Measurements from ENCODE around the gene OR5D13. TPM values are rescaled to one million over a fixed set of nuclear protein-coding genes. Genes with fewer than 3 reads are reported as not detected.

OR5D13 gene
- total and polyA plus RNA-seq, 10 of the 15 experiments (the other 5 are each of a cell fraction or from before 2014, with no cell fraction given) = not detected

DNA sequence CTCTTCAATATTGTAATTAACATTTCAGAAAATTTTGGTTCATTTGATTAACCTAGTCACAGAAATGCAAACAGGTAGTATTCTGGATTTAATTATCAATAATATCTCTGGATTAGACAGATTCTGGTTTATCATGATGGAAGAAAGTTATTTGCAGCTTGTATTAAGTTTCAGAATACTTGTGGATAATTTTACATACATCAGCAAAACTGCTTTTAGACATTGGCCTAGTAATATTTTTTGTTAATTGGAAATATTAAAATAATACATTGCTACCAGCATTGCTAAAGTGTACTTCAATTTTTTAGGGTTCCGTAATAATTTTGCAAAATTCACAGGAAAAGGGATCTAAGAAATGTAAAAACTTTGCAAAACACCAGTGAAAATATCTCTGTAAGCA is 18.4 kb downstream of the OR5D13 start:
- Histone ChIP-seq H4K20me1 (ENCODE audit: control insufficient read depth, insufficient read depth) (no peaks in the 10 kb centered on the region), H3K9me3 (replicated peaks; ENCODE audit: control insufficient read depth, insufficient read depth, low read length) (no peaks in the 10 kb centered on the region), H3K27me3 (replicated peaks in 1 of 2; ENCODE audit: control insufficient read depth in 2 of 2, insufficient read depth in 2 of 2, low read length in 1 of 2) (no peaks in the 10 kb centered on the region), H3K27ac (ENCODE audit: control insufficient read depth, insufficient read depth) (no peak overlapping the region), H3K4me3 (no peak overlapping the region), H3K4me2 (ENCODE audit: control insufficient read depth, insufficient read depth) (no peak overlapping the region), H3K79me2 (ENCODE audit: control insufficient read depth, insufficient read depth, low read length) (no peaks in the 10 kb centered on the region), H3K36me3 (ENCODE audit: control insufficient read depth in 2 of 2, insufficient read depth in 2 of 2, low read length in 1 of 2) (no peaks in the 10 kb centered on the region), H2AFZ (ENCODE audit: control insufficient read depth, low read depth, low read length) (no peak overlapping the region), H3K4me1 (ENCODE audit: control insufficient read depth, insufficient read depth, low read length) (no peaks in the 10 kb centered on the region), H3K9ac (ENCODE audit: control insufficient read depth, insufficient read depth, low read length) (no peak overlapping the region)
- intact Hi-C loops (cut with micrococcal nuclease; ENCODE audit: unreplicated experiment) (no loop called here), in situ Hi-C loops (cut with MboI) (no loop called here)
- ChIA-PET RAD21 (ENCODE audit: unreplicated experiment) (no interaction called here), POLR2A (no interaction called here), SMC1A (ENCODE audit: uncharacterized antibody, unreplicated experiment) (no interaction called here), CTCF (no interaction called here)
- FAIRE-seq (no peak), DNase-seq (ENCODE audit: low read depth, low spot score) (no peak), ATAC-seq (no peak)
- no peak for TF ChIP-seq TCF3 (IDR thresholded peaks at IDR 0.05; ENCODE audit: borderline replicate concordance, insufficient read depth, low read depth, low read length)
- no peak for TF ChIP-seq NFYA (IDR thresholded peaks at IDR 0.05; ENCODE audit: borderline replicate concordance, low read depth, low read length)
- no peak for TF ChIP-seq SIN3A (IDR thresholded peaks at IDR 0.05; ENCODE audit: low read depth, low read length)
- TF ChIP-seq ZBTB4 (CRISPR knock-in tag; IDR thresholded peaks at IDR 0.05) = no peak
- no peak for TF ChIP-seq SMC3 (IDR thresholded peaks at IDR 0.05; ENCODE audit: borderline replicate concordance, low read length)
- no peak for TF ChIP-seq SP1 (IDR thresholded peaks at IDR 0.05; ENCODE audit: low read depth, low read length)
- TF ChIP-seq STAT1 (conservative IDR thresholded peaks at IDR 0.05) = no peak
- TF ChIP-seq NR2F1 (conservative IDR thresholded peaks at IDR 0.05) = no peak
- TF ChIP-seq EP300 (IDR thresholded peaks at IDR 0.05; ENCODE audit: borderline replicate concordance in 1 of 2, control insufficient read depth in 1 of 2, low read depth in 2 of 2, low read length in 2 of 2) = no peak
- no peak for TF ChIP-seq MLLT1 (IDR thresholded peaks at IDR 0.05)
- TF ChIP-seq POLR2A (IDR thresholded peaks at IDR 0.05; ENCODE audit: low read depth, low read length) = no peak
- TF ChIP-seq, protein P1, sequence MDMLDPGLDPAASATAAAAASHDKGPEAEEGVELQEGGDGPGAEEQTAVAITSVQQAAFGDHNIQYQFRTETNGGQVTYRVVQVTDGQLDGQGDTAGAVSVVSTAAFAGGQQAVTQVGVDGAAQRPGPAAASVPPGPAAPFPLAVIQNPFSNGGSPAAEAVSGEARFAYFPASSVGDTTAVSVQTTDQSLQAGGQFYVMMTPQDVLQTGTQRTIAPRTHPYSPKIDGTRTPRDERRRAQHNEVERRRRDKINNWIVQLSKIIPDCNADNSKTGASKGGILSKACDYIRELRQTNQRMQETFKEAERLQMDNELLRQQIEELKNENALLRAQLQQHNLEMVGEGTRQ (IDR thresholded peaks at IDR 0.05; ENCODE audit: borderline replicate concordance, low read depth, low read length) = no peak
- no peak for TF ChIP-seq RB1 (IDR thresholded peaks at IDR 0.05; ENCODE audit: borderline replicate concordance)
- TF ChIP-seq, protein P2, sequence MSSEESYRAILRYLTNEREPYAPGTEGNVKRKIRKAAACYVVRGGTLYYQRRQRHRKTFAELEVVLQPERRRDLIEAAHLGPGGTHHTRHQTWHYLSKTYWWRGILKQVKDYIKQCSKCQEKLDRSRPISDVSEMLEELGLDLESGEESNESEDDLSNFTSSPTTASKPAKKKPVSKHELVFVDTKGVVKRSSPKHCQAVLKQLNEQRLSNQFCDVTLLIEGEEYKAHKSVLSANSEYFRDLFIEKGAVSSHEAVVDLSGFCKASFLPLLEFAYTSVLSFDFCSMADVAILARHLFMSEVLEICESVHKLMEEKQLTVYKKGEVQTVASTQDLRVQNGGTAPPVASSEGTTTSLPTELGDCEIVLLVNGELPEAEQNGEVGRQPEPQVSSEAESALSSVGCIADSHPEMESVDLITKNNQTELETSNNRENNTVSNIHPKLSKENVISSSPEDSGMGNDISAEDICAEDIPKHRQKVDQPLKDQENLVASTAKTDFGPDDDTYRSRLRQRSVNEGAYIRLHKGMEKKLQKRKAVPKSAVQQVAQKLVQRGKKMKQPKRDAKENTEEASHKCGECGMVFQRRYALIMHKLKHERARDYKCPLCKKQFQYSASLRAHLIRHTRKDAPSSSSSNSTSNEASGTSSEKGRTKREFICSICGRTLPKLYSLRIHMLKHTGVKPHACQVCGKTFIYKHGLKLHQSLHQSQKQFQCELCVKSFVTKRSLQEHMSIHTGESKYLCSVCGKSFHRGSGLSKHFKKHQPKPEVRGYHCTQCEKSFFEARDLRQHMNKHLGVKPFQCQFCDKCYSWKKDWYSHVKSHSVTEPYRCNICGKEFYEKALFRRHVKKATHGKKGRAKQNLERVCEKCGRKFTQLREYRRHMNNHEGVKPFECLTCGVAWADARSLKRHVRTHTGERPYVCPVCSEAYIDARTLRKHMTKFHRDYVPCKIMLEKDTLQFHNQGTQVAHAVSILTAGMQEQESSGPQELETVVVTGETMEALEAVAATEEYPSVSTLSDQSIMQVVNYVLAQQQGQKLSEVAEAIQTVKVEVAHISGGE (CRISPR knock-in tag; IDR thresholded peaks at IDR 0.05) = no peak
- no peak for TF ChIP-seq WRNIP1 (IDR thresholded peaks at IDR 0.05; ENCODE audit: borderline replicate concordance, low read depth, low read length)
- TF ChIP-seq RELA (IDR thresholded peaks at IDR 0.05; ENCODE audit: borderline replicate concordance, partially characterized antibody) = no peak
- no peak for TF ChIP-seq SUPT20H (IDR thresholded peaks at IDR 0.05; ENCODE audit: borderline replicate concordance, control insufficient read depth, low read depth, low read length)
- WGBS (ENCODE audit: insufficient coverage, insufficient replicate concordance, low lambda C conversion rate, missing lambda C conversion rate) = 42% methylated on average over 1 of the region's 1 CpG
- BruUV-seq (replicated peaks) = no TSS peak
